Stimulated activated CD4-positive, alpha-beta T cell treated with anti-CD3 and anti-CD28 coated beads, Interleukin-1b, Interleukin-23, amount 100 ng/mL, for 1 hour (primary cell): Measurements from ENCODE around the gene CRP.
"Not testable (repeated sequence)": the region's sequence is repeated elsewhere in the genome, so short reads cannot be mapped to it uniquely, and the experiment has no call there.

Experiments
- DNase-seq, 2 donors: peaks; one replicate each; pipeline ENCODE4 v3.0.0-alpha.2; 2020; ENCODE audit warnings: low read depth in 2 of 2

CRP gene

GRCh38 chr1:159699653-159700052 lies 14.7 kb downstream of the CRP start:
- no peak for DNase-seq

- no peak for DNase-seq
Observed at GRCh38 chr1:159699246-159699645, 15.1 kb downstream of the CRP start.

DNA sequence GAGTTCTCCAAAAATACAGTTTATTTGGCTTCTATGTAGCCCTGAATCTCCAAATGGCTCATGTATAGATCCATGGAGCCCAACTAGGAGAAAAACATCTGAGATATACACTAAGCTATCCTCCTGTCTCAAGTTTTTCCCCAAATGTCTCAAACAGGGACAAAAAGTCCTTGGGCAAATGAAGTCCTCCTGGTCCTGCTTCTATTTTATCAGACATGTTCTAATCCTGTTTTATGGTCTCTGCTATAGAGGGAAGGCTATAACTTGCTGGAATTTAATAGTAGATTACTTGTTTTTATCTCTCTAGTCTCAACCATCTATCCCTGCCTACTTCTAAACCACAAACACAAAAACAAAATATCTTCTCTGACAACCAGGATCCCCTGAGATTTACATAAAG lies 26.9 kb downstream of the CRP start:
- DNase-seq = no peak

GRCh38 chr1:159686599-159687299 lies 27.6 kb downstream of the CRP start:
- no peak for DNase-seq

- no peak for DNase-seq
Observed at GRCh38 chr1:159678939-159679338, 35.5 kb downstream of the CRP start.

DNA sequence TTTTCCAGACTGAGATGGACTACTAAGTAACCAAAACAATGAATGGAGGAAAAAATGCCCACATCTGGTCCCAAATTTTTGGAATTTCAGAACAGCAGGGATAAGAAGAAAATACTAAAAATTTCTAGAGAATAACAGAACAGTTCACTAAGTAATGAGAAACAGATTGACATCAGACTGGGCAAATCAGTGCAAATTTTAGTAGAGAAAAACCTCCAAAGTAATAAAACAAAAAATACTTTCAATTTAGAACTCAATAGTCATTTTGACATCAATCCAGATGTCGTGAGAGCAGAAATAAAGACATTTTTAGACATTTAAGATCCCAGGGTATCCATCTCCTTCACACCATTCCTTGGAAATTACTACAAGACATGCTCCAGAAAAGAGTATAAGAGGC lies 39.3 kb downstream of the CRP start:
- DNase-seq = no peak

GRCh38 chr1:159672390-159672789 lies 42.0 kb downstream of the CRP start:
- DNase-seq = not testable (repeated sequence)

- no peak for DNase-seq
Observed at GRCh38 chr1:159669338-159669737, 45.1 kb downstream of the CRP start.

DNA sequence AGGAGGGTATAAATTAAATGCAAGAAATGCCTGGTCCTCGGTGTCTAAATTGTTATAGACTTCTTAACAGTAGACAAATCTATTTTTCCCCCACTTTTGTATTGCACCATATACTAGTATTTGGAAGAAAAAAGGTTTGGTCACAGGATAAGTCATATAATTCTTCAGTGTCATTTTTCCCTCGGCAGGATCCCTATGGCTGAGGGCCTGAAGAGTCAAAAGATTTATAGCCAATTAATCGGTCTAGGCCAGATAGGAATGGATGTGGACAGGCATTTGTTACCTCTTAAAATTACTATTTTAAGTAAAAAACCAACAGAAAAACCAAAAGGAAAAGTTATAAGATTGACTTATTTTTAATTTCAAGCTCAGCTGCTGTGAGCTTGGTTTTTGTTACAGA lies 45.6 kb downstream of the CRP start:
- DNase-seq = no peak

- no peak for DNase-seq
Observed at GRCh38 chr1:159664247-159664646, 50.1 kb downstream of the CRP start.

DNA sequence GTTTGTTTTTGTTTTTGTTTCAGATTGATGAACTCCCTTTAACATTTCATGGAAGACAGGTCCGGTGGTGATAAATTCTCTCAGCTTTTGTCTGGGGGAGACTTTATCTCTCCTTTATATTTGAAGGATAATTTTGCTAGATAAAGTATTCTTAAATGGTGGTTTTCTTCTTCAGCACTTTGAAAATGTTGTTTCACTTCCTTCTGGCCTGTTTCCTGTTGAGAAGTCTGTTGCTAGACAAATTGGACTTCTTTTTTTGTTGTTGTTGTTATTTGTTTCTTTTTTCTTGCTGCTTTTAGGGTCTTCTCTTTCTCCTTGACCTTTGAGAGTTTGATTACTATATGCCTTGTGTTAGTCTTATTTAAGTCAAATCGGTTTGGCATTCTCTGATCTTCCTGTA lies 50.8 kb downstream of the CRP start:
- DNase-seq = no peak
